Inferior parietal cortex (tissue), 1 donor: ENCODE results near the gene SYCE3.

Experiments used
- DNase-seq: peaks from one replicate; pipeline ENCODE4 v3.0.0-alpha.2; 2016; ENCODE audit errors: extremely low spot score

The SYCE3 gene

DNA sequence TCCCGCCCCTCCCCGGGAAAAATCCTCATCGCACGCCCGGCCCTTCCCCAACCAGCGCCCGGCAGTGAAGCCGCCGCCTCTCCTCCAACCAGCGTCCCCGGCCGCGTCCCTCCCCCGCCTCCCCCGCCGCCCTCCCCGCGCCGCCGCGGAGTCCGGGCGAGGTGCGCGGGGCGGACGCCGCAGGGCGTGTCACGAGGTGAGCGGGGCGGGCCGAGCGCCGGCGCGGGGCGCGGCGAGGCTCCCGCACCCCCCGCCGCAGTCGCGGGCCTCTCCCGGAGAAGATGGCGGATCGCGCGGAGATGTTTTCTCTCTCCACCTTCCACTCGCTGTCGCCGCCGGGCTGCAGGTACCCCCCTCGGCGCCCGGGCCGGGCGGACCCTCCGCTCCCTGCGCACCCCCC, 37.8 kb upstream of the SYCE3 start, which contains the start of gene MAPK8IP2:
Gene MAPK8IP2 (plus strand): TSS at position 256 of the 400 bp plus-strand sequence. CDS start 26 bp downstream, at position 282.
- DNase-seq: no peak

DNA sequence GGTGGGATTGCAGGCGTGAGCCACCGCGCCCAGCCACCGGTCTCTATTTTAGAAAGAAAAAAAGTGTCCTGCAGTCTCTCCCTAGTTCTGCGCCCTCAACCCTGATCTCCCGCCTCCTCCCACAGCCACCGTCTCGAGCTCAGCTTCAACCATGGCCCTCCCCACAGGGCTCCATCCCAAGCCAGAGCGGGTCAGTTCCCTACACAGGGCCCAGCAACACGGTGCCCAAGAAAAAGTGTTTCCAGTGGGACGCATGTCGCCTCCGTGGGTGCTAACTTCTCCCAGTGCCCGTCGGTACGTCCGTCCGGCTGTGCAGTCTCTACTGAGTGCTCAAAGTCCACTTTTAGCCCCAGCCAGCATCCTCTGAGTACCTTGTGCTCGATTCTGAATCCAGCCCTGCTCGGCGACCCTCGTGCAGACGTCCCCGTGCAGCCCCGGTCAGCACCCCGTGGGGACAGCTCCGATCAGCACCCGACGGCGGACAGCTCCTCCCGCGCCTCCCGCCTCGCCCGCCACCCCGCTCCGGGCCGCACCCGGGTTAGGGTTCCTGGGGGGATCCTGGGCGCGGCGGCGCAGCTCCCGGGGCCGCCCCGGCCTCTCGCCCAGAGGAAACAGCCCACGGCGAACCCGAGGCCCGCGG, 37.2 kb upstream of the SYCE3 start:
- no peak for DNase-seq

DNA sequence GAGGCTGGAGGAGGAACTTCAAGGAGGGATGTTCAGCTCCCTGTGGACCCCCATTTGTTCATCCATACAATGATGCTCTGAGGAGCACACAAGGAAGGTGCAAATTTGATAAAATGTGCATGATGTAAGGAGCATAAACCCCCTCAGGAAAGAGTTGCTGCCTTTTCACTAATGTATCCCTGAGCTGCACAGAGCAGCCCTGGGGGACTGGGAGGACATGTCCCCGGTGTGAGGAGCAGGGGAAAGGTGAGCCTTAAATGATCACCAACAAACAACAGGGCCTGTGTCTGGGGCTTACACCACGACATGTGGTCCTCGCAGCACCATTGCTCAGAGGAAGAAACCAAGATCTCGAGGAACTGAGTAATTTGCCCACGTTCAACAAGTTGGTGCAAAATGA, 34.4 kb upstream of the SYCE3 start:
- no peak for DNase-seq

DNA sequence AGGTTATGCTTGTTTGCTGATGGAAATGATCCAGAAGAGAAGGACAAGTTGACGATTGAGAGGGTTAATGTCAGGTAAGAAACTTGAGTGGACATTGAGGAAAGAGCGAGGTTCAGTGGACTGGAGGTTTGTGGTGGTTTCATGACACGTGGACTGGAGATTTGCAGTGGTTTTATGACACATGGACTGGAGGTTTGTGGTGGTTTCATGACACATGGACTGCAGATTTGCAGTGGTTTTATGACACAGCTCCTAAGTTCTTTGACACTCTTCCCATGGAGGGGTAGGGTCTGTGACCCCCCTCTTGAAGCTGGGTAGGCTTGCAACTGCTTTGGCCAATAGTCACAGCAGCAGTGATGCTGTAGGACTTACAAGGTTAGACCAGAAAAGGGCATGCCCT, 32.5 kb upstream of the SYCE3 start:
- no peak for DNase-seq

- no peak for DNase-seq
These were observed 24.7 kb upstream of the SYCE3 start for GRCh38 chr22:50587407-50587806.

GRCh38 chr22:50586416-50586815, 23.7 kb upstream of the SYCE3 start:
- DNase-seq: no peak

- DNase-seq: no peak
These were observed 23.1 kb upstream of the SYCE3 start for GRCh38 chr22:50585781-50586180.

DNA sequence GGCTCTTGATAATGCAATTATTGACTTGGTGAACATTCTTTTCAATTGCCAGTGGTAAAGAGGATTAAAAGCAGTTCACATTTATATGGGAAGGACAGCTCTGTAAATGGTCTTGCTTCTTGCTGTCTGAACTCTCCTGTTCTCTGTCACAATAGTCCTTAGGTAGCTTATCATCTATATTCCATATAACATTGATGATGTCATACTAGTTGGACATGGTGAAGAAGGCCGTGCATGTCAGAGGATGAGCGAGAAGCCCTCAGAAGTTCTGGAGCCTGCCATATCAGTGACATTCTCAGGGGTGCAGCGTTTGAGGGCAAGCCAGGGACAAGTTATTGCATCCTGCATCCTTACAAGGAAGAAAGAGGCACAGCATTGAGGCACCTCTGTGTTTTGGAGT, 22.5 kb upstream of the SYCE3 start:
- DNase-seq: no peak

DNA sequence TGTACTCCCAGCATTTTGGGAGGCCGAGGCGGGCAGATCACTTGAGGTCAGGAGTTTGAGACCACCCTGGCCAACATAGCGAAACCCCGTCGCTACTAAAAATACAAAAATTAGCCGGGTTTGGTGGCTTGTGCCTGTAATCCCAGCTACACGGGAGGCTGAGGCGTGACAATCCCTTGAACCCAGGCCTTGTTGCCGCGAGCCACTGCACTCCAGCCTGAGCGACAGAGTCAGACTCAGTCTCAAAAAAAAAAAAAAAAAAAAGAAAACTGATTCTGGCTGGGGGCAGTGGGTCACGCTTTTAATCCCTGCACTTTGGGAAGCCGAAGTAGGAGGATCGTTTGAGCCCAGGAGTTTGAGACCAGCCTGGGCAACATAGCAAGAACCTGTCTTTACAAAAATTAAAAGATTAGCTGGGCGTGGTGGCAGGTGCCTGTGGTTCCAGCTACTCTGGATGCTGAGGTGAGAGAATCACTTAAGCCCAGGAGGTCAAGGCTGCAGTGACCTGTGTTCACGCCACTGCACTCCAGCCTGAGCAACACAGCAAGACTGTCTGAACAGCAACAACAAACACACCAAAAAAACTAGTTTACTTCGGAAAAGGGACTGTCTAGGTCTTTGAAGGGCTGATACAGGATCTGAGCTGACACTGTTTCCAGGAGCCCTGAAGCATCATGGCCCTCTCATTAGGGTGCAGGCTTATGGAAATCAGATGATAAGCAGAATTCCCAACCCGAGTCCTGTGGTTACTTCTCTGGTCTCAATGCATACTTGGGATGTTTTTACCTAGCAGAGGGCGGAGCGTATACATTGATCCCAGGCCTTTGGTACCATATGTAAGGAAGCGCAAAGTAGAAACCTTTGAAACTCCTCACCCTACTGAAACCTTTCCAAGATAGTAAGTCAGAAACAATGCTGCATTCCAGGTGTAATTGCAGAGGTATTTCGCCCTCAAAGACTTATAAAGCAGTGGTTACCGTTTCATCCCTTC, 21.7 kb upstream of the SYCE3 start:
- DNase-seq: no peak

- DNase-seq: peak; percentile 43
These were observed 20.7 kb upstream of the SYCE3 start for GRCh38 chr22:50583294-50583861.

GRCh38 chr22:50582493-50583293, 20.0 kb upstream of the SYCE3 start, which contains the start of gene CHKB:
Gene CHKB (minus strand): TSS chr22:50582849. CDS start chr22:50582781, 68 bp downstream.
- peak; percentile 97 for DNase-seq

DNA sequence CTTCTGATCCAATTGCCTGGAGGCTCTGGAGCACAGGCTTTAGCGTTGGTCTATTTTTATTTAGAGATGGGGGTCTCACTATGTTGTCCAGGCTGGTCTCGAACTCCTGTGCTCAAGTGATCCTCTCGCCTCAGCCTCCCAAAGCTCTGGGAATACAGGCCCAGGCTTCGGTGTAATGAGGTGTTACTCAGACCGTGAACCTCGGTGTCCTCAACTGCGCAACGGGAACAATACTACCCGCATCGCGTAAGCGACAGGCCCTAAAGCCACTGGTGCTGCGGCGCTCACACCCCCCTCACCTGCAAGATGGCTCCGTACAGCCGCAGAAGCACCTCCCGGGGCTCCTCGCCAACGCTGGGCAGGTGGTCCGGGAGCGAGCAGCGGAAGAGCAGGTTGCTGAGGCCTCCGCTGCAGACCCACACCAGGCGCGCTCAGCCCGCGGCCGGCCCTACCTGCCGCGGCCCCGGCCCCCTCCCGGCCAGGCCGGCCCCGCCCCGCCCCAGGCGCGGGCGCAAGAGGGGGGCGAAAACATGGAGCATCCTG, 19.3 kb upstream of the SYCE3 start:
- no peak for DNase-seq

DNA sequence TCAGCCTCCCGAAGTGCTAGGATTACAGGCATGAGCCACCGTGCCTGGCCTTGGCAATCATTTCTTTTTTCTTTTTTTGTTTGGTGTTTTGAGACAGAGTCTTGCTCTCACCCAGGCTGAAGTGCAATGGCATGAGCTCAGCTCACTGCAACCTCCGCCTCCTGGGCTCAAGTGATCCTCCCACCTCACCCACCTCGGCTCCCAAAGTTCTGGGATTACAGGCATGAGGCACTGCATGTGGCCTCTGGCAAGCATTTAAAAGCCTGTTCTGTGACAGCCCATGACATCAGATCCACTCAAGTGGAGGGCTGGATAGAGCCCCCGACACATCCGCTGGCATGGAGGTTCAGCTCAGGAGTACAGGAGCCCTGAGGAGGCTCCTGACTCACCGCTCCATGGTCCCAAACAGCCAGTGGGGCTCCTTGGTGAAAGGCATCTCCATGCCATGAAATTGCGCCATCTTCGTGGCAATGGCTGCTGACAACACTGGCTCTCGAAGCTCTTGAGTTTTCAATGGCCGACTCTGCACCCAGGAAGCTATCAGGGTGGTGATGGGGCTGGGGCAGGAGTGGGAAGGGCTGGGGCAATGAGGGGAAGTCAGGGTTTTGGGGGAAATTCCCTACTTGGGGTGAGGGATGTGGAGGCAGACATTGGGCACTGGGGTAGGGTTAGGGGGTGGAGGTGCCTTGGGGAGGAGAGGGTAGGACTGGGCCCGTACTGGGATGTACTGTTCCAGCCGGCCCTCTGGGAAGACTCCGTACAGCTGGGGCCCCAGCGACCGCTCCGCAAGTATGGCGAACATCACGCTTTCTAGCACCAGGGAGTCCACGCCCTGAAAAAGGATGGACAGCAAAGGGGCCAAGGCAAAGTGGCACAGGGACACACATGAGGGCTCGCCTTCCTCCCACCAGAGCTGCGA, 18.6 kb upstream of the SYCE3 start:
- no peak for DNase-seq

DNA sequence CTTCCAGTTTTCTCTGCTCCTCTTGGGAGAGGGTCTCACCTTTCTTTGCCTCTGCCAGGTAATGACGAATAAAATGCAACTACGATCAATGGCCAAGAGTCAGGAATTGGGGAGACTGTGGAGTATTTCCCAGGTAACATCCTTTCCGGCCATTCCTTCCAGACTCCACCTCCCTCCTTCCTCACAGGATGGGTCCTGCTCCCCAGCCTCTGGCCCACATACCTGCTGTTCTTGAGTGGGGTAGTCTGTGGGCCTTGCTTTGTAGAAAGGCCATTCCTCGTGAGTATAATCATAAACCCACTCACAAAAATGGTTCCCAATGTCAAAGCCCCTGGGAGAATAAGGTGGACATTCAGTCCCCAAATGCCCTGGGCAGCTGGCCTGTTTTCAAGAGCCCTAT, 17.0 kb upstream of the SYCE3 start:
- no peak for DNase-seq

DNA sequence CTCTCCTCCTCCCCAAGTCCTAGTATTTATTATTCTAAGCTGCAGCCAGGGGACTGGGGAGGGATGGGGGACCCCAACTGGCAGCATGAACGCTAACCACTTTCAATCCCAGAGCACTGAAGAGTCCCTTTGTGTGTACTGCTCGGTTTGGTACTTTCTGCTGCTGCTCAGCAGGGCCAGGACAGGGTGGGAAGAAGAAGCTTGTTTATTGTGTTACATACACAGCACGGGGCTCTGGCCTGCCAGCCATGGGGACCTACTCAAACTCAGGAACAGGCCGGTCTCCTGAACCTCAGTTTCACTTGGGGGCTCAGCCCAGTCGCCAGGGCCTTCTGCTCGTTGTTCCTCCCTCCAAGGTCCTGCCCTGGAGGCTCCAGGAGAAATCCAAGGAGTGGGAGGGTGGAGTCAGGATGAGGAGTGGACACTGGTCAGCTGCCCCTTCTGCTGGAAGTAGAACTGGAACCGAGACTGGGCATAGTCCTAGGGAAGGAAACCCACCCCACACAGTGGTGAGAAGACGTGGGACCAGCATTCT, 16.1 kb upstream of the SYCE3 start:
- no peak for DNase-seq

DNA sequence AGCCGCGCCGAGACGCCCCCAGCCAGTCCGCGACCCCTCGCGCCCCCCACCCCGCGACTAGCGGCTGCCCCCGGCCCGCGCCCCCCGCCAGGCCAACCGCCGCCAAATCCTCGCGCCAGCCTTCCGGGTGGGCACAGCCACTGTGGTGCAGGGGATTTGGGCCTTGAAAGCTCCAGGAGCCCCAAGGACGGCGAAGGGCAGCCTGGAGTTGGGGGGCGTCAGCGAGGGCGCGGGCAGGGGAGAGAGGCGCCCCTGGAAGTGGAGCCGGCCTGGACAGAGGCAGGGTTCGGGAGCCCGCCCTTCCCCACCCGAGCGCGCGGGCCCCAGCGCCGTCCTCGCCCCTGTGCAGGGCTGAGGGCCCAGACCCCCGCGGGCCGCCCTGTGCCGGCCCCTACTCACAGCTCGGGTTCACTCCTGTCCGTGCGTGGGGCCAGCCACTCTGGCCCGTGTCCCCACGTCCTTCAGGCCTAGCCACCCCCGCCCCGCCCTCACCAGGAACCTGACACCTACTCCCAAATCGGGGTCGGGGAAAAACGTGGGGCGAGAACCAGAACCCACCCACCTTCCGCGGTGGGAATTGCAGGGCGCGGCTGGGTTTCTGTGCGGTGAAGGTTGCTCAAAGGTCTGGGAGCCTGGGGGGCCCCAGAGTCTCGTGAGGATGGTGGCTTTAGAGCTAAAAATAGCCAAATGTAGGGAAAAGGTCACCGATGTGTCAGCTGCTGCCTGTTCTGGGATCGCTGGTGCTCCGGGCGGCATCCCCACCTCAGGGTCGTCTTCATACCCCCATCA, 15.5 kb upstream of the SYCE3 start, which contains the start of gene CPT1B:
Gene CPT1B (minus strand): TSS at position 441 of the 789 bp plus-strand sequence. CDS start 512 bp downstream, outside the sequence.
- no peak for DNase-seq

DNA sequence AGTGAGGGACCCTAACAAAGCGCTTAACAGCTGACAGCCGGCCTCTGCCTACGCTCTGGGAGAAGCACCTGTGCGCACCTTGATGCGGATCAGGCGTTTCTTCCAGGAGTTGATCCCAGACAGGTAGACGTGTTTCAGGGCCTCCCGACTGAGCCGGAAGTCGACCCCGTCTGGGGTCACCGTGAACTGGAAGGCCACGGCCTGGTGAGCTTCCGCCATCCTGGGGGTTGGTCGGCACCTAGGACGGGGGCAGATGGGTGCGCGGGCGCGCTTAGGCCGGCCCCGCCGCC, 14.9 kb upstream of the SYCE3 start:
- DNase-seq: no peak

DNA sequence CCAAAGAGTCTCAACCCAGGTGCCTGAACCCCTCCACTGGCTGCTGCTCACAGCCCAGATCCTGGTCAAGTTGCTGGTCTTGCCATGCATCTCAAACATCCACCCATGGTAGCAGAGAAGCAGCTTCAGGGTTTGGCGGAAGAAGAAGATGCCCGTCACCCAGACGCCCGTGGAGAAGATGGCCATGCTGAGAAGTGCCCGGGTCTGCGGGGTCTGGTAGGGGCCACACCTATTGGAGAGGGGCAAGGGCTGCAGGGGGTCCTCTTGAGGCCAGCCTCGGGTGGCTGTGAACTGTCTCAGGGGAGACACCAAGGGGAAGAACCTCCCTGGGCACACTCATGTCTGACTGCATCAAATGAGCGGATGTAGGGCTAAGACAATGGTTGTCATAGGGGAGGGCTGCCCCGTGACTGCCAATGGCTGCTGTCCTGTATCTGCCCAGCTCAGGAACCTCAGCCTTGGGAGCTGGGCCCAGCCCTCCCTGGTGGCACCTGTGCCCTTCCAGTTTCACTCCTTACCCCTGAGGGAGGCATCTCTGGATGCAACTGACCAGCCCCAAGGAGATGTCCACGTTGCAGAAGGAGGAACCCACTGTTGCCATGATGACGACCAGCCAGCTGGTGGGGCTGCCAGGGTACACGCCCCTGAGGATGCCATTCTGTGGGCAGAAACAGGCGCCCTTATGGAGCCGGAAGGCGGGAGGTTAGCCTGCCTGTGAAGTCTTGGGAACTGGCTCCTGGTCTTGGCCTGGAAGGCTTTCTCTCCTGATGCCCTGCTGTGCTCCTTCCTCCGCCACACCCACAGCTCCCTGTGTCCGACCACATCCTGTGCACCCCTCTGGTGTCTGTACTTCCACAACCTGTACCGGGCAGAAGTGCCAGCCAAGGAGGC, 14.3 kb upstream of the SYCE3 start:
- DNase-seq: no peak
